HUES6 (cell line): Measurements from ENCODE around the gene SUSD6.
"Not testable (repeated sequence)": the region's sequence is repeated elsewhere in the genome, so short reads cannot be mapped to it uniquely, and the experiment has no call there.

ENCODE experiments used
- H3K27ac ChIP-seq: 2 replicates; pipeline ENCODE4 v1.7.0; 2013; ENCODE audit warnings: low read depth, mild to moderate bottlenecking, low read length, inconsistent platforms
- H3K27me3 ChIP-seq: 2 replicates; pipeline ENCODE4 v1.6.1; 2013; ENCODE audit warnings: low read length; ENCODE audit not compliant: control insufficient read depth, insufficient read depth
- H3K36me3 ChIP-seq: 2 replicates; pipeline ENCODE4 v1.6.1; 2013; ENCODE audit warnings: low read length; ENCODE audit not compliant: control insufficient read depth, insufficient read depth
- H3K4me1 ChIP-seq: 2 replicates; pipeline ENCODE4 v1.6.1; 2013; ENCODE audit warnings: low read length; ENCODE audit not compliant: control insufficient read depth, insufficient read depth
- H3K4me3 ChIP-seq: 2 replicates; pipeline ENCODE4 v1.5.1; 2013; ENCODE audit warnings: low read depth, low read length
- H3K9ac ChIP-seq: one replicate; pipeline ENCODE4 v1.6.1; 2013; ENCODE audit warnings: mild to moderate bottlenecking, low read length
- H3K9me3 ChIP-seq: 2 replicates; pipeline ENCODE4 v1.6.1; 2013; ENCODE audit warnings: low read depth, low read length; ENCODE audit not compliant: control insufficient read depth, insufficient read depth

The SUSD6 gene

DNA sequence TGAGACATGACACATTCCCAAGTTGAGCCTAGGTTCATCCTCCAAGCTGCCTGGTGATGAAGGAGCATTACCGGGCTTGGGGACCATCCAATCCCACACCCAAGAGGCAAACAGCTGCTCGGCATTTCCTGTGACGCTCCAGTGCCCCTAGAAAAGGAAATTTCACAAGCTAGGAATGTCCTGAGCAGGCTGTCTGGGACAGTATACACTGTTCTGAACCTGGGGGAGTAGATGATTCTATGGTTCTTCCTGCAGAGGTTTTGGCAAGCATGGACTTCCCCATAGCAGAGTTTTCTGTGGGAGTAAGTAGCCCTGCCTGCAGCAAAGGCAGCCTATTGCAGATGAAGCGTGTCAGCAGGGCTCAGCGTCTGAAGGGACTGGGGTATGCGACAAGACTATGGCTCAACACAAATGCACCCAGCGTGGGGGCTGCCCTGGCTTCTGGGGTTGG lies 108.1 kb downstream of the SUSD6 start:
- H3K9me3 ChIP-seq, result no peaks in the 10 kb centered on the region
- no peak overlapping the region for H3K4me3 ChIP-seq

DNA sequence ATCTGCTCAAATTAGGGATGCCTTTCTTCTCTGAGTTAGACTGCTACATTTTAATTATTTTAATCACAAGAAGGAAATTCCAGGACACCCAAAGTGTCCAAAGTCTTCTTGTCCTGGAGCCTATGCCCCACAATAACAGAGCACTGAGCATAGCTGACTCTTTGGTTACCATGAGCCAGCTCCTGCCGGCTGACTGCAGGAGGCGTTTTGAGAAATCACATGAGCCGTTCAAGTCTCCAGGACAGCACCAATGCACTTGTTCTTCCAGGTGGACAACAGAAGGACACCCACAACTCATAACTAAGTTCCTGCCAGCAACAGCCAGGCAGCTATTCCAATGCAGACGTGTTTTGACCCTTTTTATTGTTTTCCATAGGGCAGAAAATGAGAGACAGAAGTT lies 109.5 kb downstream of the SUSD6 start:
- no peak overlapping the region for H3K27ac ChIP-seq
- H3K4me1 ChIP-seq, result peaks cover 6% of the 10 kb centered on the region; the same call in 1 of the 2 replicates
- H3K9ac ChIP-seq, result no peak overlapping the region
- peaks cover 4% of the 10 kb centered on the region for H3K27me3 ChIP-seq
- no peak overlapping the region for H3K4me3 ChIP-seq
- no peaks in the 10 kb centered on the region for H3K36me3 ChIP-seq
- no peaks in the 10 kb centered on the region for H3K9me3 ChIP-seq

More for the DNA sequence above, 108.1 kb downstream of the SUSD6 start:
- no peaks in the 10 kb centered on the region for H3K36me3 ChIP-seq
- no peak overlapping the region for H3K9ac ChIP-seq
- no peak overlapping the region for H3K27ac ChIP-seq
- no peaks in the 10 kb centered on the region for H3K27me3 ChIP-seq
- H3K4me1 ChIP-seq, result peaks cover 8% of the 10 kb centered on the region

DNA sequence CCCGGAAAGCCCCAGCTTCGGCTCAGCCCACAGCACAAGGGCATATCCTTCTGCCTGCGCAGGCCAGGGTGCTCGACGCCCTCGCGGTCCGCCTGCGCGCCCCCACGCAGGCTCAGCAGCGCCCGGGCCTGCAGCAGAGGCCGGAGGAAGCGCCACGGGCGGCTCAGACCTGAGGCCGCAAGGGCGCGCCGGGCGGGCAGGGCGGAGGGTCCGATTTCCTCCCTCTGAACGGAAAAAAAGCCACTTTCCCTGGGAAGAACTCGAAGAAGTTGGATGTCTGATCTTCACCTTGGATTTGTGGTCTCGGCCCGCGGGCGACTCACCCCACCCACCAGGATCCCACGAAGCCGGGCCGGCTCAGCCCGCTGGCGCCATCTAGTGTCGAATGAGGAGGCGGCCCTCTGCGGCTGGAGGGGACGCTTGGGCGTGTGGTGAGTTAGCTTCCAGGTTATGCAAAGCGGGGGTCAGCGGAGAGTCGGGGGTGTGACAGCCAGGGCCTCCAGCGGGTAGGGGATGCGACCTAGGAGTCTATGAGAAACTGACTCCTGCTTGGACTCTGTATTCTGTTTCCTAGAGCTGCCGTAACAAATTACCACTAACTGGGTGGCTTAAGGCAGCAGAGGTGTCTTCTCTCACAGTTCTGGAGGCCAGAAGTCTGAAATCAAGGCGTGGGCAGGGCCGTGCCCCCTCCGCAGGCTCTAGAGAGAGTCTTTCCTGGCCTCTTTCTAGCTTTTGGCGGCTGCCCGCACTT lies 115.5 kb downstream of the SUSD6 start:
- Histone ChIP-seq H3K36me3 (no peaks in the 10 kb centered on the region), H3K27me3 (peaks cover 19% of the 10 kb centered on the region), H3K27ac (no peak overlapping the region), H3K4me1 (0 out of 2 replicates have a peak, but pooled peaks cover 3% of the 10 kb centered on the region), H3K9me3 (no peaks in the 10 kb centered on the region), H3K9ac (peak overlapping the region; percentile 63), H3K4me3 (peak overlapping the region; percentile 61)

DNA sequence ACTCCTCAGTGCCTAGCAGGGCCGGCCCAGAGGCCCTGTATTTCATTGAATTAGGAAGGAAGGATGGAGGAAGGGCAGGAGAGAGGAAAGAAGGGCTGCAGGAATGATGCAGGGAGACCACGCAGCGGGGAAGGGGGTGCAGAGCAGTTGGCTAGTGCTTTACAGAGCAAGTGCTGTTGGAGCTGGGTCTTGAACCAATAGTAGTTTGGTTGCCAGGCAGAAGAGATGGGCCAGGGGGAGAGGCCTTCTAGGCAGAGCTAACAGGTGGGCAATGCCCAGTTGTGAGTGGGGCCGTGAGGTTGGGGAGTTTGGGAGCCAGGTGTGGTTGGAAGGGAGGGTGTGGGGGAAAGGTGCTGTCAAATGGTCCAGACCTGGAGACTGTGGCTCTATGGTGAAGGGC lies 116.5 kb downstream of the SUSD6 start:
- 0 out of 2 replicates have a peak, but pooled peaks cover 3% of the 10 kb centered on the region for H3K4me1 ChIP-seq
- H3K27ac ChIP-seq, result no peak overlapping the region
- peaks cover 19% of the 10 kb centered on the region for H3K27me3 ChIP-seq
- no peaks in the 10 kb centered on the region for H3K36me3 ChIP-seq
- H3K9me3 ChIP-seq, result no peaks in the 10 kb centered on the region
- H3K4me3 ChIP-seq, result no peak overlapping the region
- no peak overlapping the region for H3K9ac ChIP-seq

DNA sequence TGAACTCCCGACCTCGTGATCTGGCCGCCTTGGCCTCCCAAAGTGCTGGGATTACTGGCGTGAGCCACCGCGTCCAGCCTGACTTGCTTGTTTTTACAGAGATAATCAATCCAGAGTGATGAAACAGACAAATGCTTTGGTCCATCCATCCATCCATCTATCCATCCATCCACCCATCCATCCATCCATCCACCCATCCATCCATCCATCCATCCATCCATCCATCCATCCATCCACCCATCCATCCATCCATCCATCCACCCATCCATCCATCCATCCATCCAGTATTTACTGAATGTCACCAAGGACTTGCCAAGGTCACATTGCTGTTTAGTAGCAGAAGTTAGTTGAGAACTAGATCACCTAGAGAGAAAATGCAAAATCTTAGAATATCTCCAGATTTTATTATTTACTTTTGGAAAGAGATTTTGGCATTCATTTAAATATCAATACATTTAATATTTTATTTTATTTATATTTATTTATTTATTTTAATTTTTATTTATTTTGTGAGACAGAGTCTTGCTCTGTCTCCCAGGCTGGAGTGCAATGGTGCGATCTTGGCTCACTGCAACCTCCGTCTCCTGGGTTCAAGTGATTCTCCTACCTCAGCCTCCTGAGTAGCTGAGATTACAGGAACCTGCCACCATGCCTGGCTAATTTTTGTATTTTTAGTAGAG lies 120.7 kb downstream of the SUSD6 start:
- not testable (repeated sequence) for H3K27me3 ChIP-seq, H3K4me3 ChIP-seq, H3K36me3 ChIP-seq, H3K9ac ChIP-seq, H3K4me1 ChIP-seq, H3K27ac ChIP-seq, H3K9me3 ChIP-seq

DNA sequence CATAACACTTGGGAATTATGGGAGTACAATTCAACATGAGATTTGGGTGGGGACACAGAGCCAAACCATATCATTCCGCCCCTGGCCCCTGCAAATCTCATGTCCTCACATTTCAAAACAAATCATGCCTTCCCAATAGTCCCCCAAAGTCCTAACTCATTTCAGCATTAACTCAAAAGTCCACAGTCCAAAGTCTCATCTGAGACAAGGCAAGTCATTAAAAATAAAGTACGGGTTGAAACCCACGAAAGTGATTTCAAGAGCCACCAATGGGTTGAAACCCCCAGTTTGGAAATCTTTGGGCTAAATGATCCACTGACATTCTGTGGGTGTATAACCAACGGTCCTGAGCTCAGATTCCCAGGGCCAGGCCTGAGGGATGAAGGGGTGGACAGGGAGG lies 125.0 kb downstream of the SUSD6 start:
- not testable (repeated sequence) for H3K9ac ChIP-seq, H3K9me3 ChIP-seq, H3K27me3 ChIP-seq, H3K36me3 ChIP-seq, H3K4me3 ChIP-seq, H3K27ac ChIP-seq, H3K4me1 ChIP-seq

DNA sequence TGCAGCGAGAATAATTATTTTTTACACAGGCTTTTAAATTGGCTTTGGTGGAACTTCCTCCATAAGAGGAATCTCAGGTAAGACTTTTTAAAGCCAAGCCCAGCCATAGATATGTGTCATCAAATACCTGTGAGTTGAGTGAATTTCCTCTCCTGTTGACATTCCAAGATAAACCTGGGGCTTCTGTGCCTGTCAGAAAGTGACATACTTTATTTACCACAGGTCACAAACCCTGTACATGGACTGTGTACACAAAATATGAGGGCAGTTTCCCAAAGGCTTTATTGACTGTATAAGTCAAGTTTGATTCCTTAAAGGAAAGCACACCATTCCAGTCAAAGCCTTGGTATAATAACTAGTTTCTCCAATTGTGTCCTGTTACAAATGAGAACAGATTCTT lies 129.7 kb downstream of the SUSD6 start:
- Histone ChIP-seq H3K9me3 (peaks cover 16% of the 10 kb centered on the region), H3K27ac (no peak overlapping the region), H3K36me3 (no peaks in the 10 kb centered on the region), H3K4me3 (no peak overlapping the region), H3K4me1 (no peaks in the 10 kb centered on the region), H3K27me3 (no peaks in the 10 kb centered on the region), H3K9ac (no peak overlapping the region)

DNA sequence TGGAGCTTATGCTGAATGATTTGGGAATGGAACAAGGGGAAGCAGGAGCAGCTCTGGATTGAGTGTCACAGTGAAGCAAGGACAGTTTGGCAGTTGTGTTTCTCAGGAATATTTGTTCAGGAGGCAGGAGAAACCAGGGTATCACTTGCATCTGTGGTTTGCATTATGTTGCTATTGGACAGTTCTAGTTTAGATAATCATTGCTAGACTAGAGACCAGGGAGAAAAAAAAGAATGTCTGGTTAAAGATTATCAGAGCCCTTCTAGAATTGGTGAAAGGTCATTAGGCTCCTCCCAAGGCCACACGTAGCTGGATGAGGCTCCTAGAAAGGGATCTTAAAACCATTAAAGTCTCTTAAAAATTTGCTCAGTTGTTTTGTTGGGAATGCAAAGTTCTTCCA lies 138.6 kb downstream of the SUSD6 start:
- Histone ChIP-seq H3K9me3 (no peaks in the 10 kb centered on the region), H3K27me3 (no peaks in the 10 kb centered on the region), H3K4me3 (no peak overlapping the region), H3K36me3 (no peaks in the 10 kb centered on the region), H3K27ac (no peak overlapping the region), H3K9ac (no peak overlapping the region), H3K4me1 (peaks cover 5% of the 10 kb centered on the region)

DNA sequence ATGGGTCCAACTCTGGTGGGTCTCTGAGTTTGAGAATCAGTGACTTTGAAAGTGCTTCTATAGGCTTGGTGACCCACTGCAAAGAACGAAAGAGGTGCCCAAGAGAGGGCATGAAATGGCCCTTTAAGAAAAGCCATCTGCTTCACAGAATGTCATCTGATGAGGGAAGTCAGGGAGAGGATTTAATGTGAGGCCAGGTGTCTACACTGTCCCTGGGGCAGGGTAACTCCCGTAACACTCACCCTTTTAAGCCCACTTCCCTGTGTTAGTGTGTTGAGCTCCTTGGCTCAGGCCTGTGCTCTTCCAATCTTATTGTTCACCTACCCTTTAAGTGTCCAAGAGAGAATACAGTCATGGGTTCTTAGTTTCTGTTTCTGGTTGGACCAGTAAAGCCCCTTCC lies 139.1 kb downstream of the SUSD6 start:
- no peaks in the 10 kb centered on the region for H3K9me3 ChIP-seq
- no peak overlapping the region for H3K4me3 ChIP-seq
- no peaks in the 10 kb centered on the region for H3K27me3 ChIP-seq
- H3K4me1 ChIP-seq, result peaks cover 5% of the 10 kb centered on the region
- no peaks in the 10 kb centered on the region for H3K36me3 ChIP-seq
- no peak overlapping the region for H3K9ac ChIP-seq
- no peak overlapping the region for H3K27ac ChIP-seq

DNA sequence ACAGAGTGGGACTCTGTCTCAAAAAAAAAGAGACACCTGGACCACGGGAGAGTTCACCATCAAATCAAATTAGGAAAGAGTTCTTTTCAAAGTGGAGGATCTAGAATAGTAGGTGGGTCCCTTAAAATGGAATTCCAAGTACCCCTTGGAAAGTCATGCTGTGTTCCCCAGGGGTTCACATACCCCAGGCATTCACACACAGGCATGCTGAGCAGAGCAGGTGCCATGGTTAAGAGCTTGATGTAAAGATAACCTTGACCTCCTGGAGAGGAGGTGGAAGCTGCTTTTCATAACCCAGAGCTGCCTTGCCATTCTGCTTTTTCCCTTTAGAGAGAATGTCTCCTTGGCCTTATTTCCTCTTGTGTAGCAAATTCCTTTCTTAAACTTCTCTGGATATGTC lies 141.4 kb downstream of the SUSD6 start:
- Histone ChIP-seq H3K36me3 (no peaks in the 10 kb centered on the region), H3K4me3 (no peak overlapping the region), H3K9me3 (no peaks in the 10 kb centered on the region), H3K27ac (no peak overlapping the region), H3K4me1 (peaks cover 5% of the 10 kb centered on the region), H3K27me3 (no peaks in the 10 kb centered on the region), H3K9ac (no peak overlapping the region)

DNA sequence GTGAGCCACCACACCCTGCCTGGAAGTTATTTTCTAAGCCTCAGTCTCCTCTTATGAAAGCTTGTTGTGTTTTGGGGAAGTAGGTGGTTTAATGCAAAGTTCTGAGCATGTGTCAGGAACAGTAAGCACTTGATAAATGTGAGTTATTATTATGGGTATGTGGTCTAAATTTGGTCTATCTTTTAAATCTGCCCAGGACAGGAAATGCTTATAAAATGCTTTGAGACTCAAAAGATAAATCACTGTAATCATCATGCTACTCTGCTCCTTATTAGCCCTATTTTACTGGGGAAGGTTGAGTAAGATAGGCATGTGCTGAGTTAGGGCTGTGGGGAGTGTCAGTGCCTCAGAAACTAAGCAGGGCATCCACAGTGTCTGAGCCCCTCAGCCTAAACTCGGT lies 142.5 kb downstream of the SUSD6 start:
- Histone ChIP-seq H3K27ac (no peak overlapping the region), H3K27me3 (no peaks in the 10 kb centered on the region), H3K9me3 (no peaks in the 10 kb centered on the region), H3K9ac (no peak overlapping the region), H3K4me1 (peaks cover 5% of the 10 kb centered on the region), H3K4me3 (no peak overlapping the region), H3K36me3 (no peaks in the 10 kb centered on the region)
